ENCODE results near the gene COL9A2. TPM values are rescaled to one million over a fixed set of nuclear protein-coding genes. Genes with fewer than 3 reads are reported as not detected.

COL9A2 gene
- total and polyA plus RNA-seq, 2 donors (not counting 1 experiment from before 2014, with no cell fraction given), result 14.8 to 30.6 TPM

- ChIA-PET POLR2A (no interaction called here), CTCF (interaction anchor here (0.8 kb wide), 2 partner anchors 35 to 165 kb away, joined by 3 read pairs; no protein-coding TSS in a partner anchor)
- Histone ChIP-seq H4K20me1 (ENCODE audit: control insufficient read depth, insufficient read depth, low read length, poor library complexity, severe bottlenecking) (no peaks in the 10 kb centered on the region), H3K27ac (ENCODE audit: low read length in 2 of 2) (no peak overlapping the region), H3K4me3 (ENCODE audit: control extremely low read depth in 1 of 5, extremely low read depth in 1 of 5, insufficient read depth in 1 of 5, low read depth in 2 of 5, low read length in 4 of 5) (no peak overlapping the region), H3K4me2 (replicated peaks; ENCODE audit: low read depth, low read length, poor library complexity, severe bottlenecking) (no peak overlapping the region), H3K27me3 (replicated peaks in 1 of 4; ENCODE audit: control extremely low read depth in 1 of 4, control insufficient read depth in 3 of 4, insufficient read depth in 4 of 4, low read length in 3 of 4) (no peaks in the 10 kb centered on the region), H2AFZ (ENCODE audit: insufficient read depth, low read depth, low read length, poor library complexity, severe bottlenecking) (no peak overlapping the region), H3K79me2 (ENCODE audit: control insufficient read depth, insufficient read depth, low read length) (no peaks in the 10 kb centered on the region), H3K36me3 (replicated peaks in 1 of 2; ENCODE audit: control extremely low read depth in 1 of 2, control insufficient read depth in 1 of 2, extremely low read depth in 1 of 2, insufficient read depth in 2 of 2, low read length in 1 of 2) (no peaks in the 10 kb centered on the region), H3K4me1 (ENCODE audit: control insufficient read depth in 2 of 2, insufficient read depth in 2 of 2, low read length in 2 of 2) (peaks cover 30% of the 10 kb centered on the region in 2 donors), H3K9ac (ENCODE audit: low read length) (no peak overlapping the region), H3K9me3 (ENCODE audit: control extremely low read depth in 1 of 3, control insufficient read depth in 2 of 3, insufficient read depth in 1 of 3, low read length in 2 of 3) (no peaks in the 10 kb centered on the region)
- intact Hi-C loops (cut with micrococcal nuclease), result no loop called here
- no peak for DNase-seq
- 94% methylated on average over 5 of the region's 8 CpGs for WGBS (ENCODE audit: insufficient coverage)
- Mint-ChIP-seq H3K27me3 (no peaks in the 10 kb centered on the region), H3K9me3 (ENCODE audit: insufficient read depth) (no peaks in the 10 kb centered on the region), H3K4me1 (peaks cover 33% of the 10 kb centered on the region), H3K4me3 (no peak overlapping the region), H3K27ac (no peak overlapping the region)
- TF ChIP-seq EZH2 (IDR thresholded peaks at IDR 0.05; ENCODE audit: borderline replicate concordance, insufficient read depth, low read depth, low read length, poor library complexity, severe bottlenecking) (no peak), CTCF (IDR thresholded peaks at IDR 0.05) (no peak)
- no peak for ATAC-seq (ENCODE audit: low read depth)
Observed at GRCh38 chr1:40309374-40310128, 7.5 kb downstream of the COL9A2 start.

- no peaks in the 10 kb centered on the region for H3K9me3 Mint-ChIP-seq (ENCODE audit: insufficient read depth)
- peaks cover 19% of the 10 kb centered on the region for H3K4me1 Mint-ChIP-seq
- intact Hi-C loops (cut with micrococcal nuclease), result no loop called here
- H3K9ac ChIP-seq (ENCODE audit: low read length), result no peak overlapping the region
- CTCF ChIA-PET, result no interaction called here
- H3K27me3 Mint-ChIP-seq, result no peaks in the 10 kb centered on the region
- no peak overlapping the region for H3K27ac Mint-ChIP-seq
- H3K79me2 ChIP-seq (ENCODE audit: control insufficient read depth, insufficient read depth, low read length), result no peaks in the 10 kb centered on the region
- 95% methylated on average over 5 of the region's 6 CpGs for WGBS (ENCODE audit: insufficient coverage)
- no peak overlapping the region for H3K27ac ChIP-seq (ENCODE audit: low read length in 2 of 2)
- no peaks in the 10 kb centered on the region for H3K36me3 ChIP-seq (replicated peaks in 1 of 2; ENCODE audit: control extremely low read depth in 1 of 2, control insufficient read depth in 1 of 2, extremely low read depth in 1 of 2, insufficient read depth in 2 of 2, low read length in 1 of 2)
- H3K4me3 ChIP-seq (ENCODE audit: control extremely low read depth in 1 of 5, extremely low read depth in 1 of 5, insufficient read depth in 1 of 5, low read depth in 2 of 5, low read length in 4 of 5), result no peak overlapping the region
- peaks cover 16% of the 10 kb centered on the region in 2 donors for H3K4me1 ChIP-seq (ENCODE audit: control insufficient read depth in 2 of 2, insufficient read depth in 2 of 2, low read length in 2 of 2)
- no peaks in the 10 kb centered on the region for H4K20me1 ChIP-seq (ENCODE audit: control insufficient read depth, insufficient read depth, low read length, poor library complexity, severe bottlenecking)
- H3K4me3 Mint-ChIP-seq, result no peak overlapping the region
- POLR2A ChIA-PET, result no interaction called here
- H3K4me2 ChIP-seq (replicated peaks; ENCODE audit: low read depth, low read length, poor library complexity, severe bottlenecking), result no peak overlapping the region
- no peak for DNase-seq
- no peak for ATAC-seq (ENCODE audit: low read depth)
- H2AFZ ChIP-seq (ENCODE audit: insufficient read depth, low read depth, low read length, poor library complexity, severe bottlenecking), result no peak overlapping the region
- TF ChIP-seq EZH2 (IDR thresholded peaks at IDR 0.05; ENCODE audit: borderline replicate concordance, insufficient read depth, low read depth, low read length, poor library complexity, severe bottlenecking) (no peak), CTCF (IDR thresholded peaks at IDR 0.05) (no peak)
- no peaks in the 10 kb centered on the region for H3K9me3 ChIP-seq (ENCODE audit: control extremely low read depth in 1 of 3, control insufficient read depth in 2 of 3, insufficient read depth in 1 of 3, low read length in 2 of 3)
- no peaks in the 10 kb centered on the region for H3K27me3 ChIP-seq (replicated peaks in 1 of 4; ENCODE audit: control extremely low read depth in 1 of 4, control insufficient read depth in 3 of 4, insufficient read depth in 4 of 4, low read length in 3 of 4)
Observed at GRCh38 chr1:40308036-40308727, 8.9 kb downstream of the COL9A2 start.
